ENCODE measurements around the gene PTPRJ. TPM values are rescaled to one million over a fixed set of nuclear protein-coding genes. Genes with fewer than 3 reads are reported as not detected.
"Not testable (repeated sequence)": the region's sequence is repeated elsewhere in the genome, so short reads cannot be mapped to it uniquely, and the experiment has no call there.

The PTPRJ gene
- total and polyA plus RNA-seq, 3 donors from 2014 or later = 4.3 to 8.2 (median 6.6) TPM

DNA sequence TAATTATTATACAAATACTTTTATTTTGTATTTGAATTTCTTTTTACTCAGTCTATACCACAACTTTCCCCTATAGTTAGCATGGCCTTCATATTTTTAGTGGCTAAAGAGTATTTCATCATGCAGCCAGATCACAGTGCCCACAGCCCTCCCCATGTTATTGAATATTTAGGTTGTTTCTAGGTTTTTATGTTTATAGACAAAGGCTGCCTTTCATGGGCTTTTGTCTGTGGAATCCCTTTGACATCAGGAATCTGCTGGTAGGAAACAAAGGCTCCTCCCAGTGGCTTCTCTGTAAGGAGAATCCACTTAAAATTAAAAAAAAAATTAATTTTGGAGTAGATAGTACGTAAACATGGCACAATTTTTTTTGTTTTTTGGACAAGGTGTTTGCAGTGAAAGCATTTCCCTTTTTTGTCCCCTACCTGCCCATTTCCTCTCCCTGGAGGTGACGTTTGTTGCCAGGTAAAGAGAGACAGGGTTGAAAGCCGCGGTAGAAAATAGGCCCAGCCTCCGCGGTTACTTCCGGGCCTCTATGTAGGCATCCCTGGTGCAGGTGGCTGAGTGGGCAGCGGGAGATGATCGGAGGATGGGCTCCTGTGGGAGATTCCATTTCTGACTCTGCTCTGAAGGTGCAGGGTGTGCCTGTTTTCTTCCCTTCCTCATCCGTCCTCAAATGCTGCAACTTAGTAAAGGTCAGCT, 154.0 kb downstream of the PTPRJ start:
- intact Hi-C loops (cut with DNase I; ENCODE audit: low total_unique reads) = no loop called here
- no peaks in the 10 kb centered on the region for H3K4me1 ChIP-seq
- no peak overlapping the region for H3K4me3 ChIP-seq
- H3K27ac ChIP-seq = no peak overlapping the region
- no peaks in the 10 kb centered on the region for H3K9me3 ChIP-seq
- WGBS, 2 donors = 61 to 70% methylated on average over 10 of the region's 10 CpGs
- TF ChIP-seq, protein P1, sequence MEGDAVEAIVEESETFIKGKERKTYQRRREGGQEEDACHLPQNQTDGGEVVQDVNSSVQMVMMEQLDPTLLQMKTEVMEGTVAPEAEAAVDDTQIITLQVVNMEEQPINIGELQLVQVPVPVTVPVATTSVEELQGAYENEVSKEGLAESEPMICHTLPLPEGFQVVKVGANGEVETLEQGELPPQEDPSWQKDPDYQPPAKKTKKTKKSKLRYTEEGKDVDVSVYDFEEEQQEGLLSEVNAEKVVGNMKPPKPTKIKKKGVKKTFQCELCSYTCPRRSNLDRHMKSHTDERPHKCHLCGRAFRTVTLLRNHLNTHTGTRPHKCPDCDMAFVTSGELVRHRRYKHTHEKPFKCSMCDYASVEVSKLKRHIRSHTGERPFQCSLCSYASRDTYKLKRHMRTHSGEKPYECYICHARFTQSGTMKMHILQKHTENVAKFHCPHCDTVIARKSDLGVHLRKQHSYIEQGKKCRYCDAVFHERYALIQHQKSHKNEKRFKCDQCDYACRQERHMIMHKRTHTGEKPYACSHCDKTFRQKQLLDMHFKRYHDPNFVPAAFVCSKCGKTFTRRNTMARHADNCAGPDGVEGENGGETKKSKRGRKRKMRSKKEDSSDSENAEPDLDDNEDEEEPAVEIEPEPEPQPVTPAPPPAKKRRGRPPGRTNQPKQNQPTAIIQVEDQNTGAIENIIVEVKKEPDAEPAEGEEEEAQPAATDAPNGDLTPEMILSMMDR (IDR thresholded peaks at IDR 0.05) = no peak
- no peak for TF ChIP-seq POLR2A (IDR thresholded peaks at IDR 0.05)
- no peaks in the 10 kb centered on the region for H3K27me3 ChIP-seq
- no peak for DNase-seq
- H3K36me3 ChIP-seq (ENCODE audit: low read depth, missing control alignments) = no peaks in the 10 kb centered on the region

DNA sequence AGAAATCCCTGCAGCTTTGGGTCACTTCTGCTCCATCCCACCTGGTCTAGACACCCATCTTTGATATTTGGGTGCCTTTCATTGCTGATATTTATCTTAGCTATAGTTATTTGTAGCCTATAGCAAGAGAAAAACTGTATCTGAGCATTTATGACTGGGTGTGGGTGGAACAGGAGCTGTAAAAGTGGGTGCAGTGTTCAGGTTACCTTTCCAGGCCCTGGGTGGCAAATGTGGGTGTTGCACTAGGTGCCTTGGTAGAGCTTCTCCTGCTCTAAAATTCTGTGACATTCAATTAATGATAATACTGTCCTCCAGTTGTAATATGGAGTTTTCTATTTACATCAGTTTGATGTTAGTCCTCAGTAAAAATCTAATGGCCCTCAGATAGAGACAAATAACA, 157.9 kb downstream of the PTPRJ start:
- Histone ChIP-seq H3K9me3 (no peaks in the 10 kb centered on the region), H3K27ac (no peak overlapping the region), H3K4me1 (no peaks in the 10 kb centered on the region), H3K36me3 (ENCODE audit: low read depth, missing control alignments) (no peaks in the 10 kb centered on the region), H3K27me3 (no peaks in the 10 kb centered on the region), H3K4me3 (no peak overlapping the region)
- TF ChIP-seq POLR2A (IDR thresholded peaks at IDR 0.05) = no peak
- TF ChIP-seq, protein P1 (IDR thresholded peaks at IDR 0.05) = no peak
- intact Hi-C loops (cut with DNase I; ENCODE audit: low total_unique reads) = no loop called here
- DNase-seq = no peak

DNA sequence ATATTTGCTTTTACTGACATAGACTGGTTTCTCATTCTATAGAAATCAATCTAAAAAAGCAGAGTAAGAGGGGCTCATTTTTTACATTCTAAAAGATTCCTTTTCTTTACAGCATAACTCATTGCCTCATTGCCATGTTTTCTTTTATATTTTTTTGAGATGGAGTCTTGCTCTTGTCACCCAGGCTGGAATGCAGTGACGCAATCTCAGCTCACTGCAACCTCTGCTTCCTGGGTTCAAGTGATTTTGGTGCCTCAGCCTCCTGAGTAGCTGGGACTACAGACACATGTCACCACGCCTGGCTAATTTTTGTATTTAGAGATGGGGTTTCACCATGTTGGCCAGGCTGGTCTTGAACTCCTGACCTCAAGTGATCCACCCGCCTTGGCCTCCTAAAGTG, 159.5 kb downstream of the PTPRJ start:
- H3K4me3 ChIP-seq; H3K4me1 ChIP-seq; intact Hi-C loops (cut with DNase I; ENCODE audit: low total_unique reads); H3K27me3 ChIP-seq; H3K9me3 ChIP-seq; H3K36me3 ChIP-seq (ENCODE audit: low read depth, missing control alignments); H3K27ac ChIP-seq; DNase-seq: not testable (repeated sequence)
- whole genome bisulfite sequencing, 2 donors = 90 to 93% methylated on average over 3 of the region's 3 CpGs

DNA sequence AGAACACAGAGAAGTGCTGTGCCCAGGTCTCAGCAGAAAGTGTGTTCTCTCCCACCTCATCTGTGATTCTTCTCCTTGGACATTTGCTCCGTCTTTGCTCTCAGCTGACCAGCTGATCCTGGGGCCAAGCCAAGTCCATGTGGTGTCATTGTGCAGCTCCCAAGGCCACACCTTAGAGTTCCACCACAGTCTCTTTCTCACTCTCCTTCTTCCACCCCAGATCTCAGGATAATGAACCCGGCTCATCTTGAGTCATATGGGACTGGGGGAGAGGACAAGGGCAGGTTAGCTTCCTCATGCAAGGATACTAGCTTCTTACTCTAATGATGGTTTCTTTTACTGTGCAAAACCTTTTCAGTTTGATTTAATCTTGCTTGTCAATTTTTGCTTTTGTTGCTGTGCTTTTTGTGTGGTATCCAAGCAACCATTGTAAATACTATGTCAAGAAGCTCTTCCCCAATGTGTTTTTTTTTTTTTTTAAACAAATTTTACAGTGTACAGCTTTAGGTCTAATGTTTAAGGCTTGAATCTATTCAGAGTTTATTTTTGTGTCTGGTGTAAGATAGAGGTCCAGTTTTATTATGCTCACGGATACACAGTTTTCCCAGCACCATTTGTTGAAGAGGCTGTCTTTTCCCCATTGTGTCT, 161.2 kb downstream of the PTPRJ start:
- intact Hi-C loops (cut with DNase I; ENCODE audit: low total_unique reads) = no loop called here
- no peak overlapping the region for H3K4me3 ChIP-seq
- TF ChIP-seq, protein P1 (IDR thresholded peaks at IDR 0.05) = no peak
- no peak for TF ChIP-seq POLR2A (IDR thresholded peaks at IDR 0.05)
- H3K27ac ChIP-seq = no peak overlapping the region
- H3K36me3 ChIP-seq (ENCODE audit: low read depth, missing control alignments) = no peaks in the 10 kb centered on the region
- no peaks in the 10 kb centered on the region for H3K27me3 ChIP-seq
- peak; percentile 49 for DNase-seq
- 56 to 63% methylated on average over 3 of the region's 3 CpGs for WGBS, 2 donors
- no peaks in the 10 kb centered on the region for H3K9me3 ChIP-seq
- no peaks in the 10 kb centered on the region for H3K4me1 ChIP-seq

DNA sequence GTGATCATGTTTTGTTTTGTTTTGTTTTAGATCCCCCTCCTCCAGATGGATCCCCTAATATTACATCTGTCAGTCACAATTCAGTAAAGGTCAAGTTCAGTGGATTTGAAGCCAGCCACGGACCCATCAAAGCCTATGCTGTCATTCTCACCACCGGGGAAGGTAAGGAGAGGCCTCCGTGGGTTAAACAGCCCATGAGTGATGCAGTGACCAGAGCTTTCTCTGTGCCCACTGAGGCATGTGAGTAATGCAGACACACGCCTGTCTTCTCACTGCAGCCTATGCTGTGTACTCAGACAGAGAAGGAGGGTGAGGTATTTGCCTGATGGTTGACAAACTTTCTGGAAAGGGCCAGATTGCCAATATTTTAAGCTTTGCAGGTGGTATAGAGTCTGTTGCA, 162.5 kb downstream of the PTPRJ start:
- Histone ChIP-seq H3K4me1 (no peaks in the 10 kb centered on the region), H3K36me3 (ENCODE audit: low read depth, missing control alignments) (no peaks in the 10 kb centered on the region), H3K27ac (no peak overlapping the region), H3K9me3 (no peaks in the 10 kb centered on the region), H3K4me3 (no peak overlapping the region), H3K27me3 (no peaks in the 10 kb centered on the region)
- TF ChIP-seq, protein P1 (IDR thresholded peaks at IDR 0.05) = no peak
- TF ChIP-seq POLR2A (IDR thresholded peaks at IDR 0.05) = no peak
- 88 to 100% methylated on average over 4 of the region's 4 CpGs for WGBS, 2 donors
- no peak for DNase-seq
- intact Hi-C loops (cut with DNase I; ENCODE audit: low total_unique reads) = no loop called here
